GM18868 (cell line): ENCODE results near the gene CIZ1.
A peak's percentile ranks its signal among the peaks of the same experiment; 100 is the strongest.

ENCODE experiments used
- ATAC-seq: cut with Tn5 transposase; IDR thresholded peaks from one replicate; pipeline ENCODE4 v1.9.1; 2021; ENCODE audit warnings: mild to moderate bottlenecking, moderate library complexity; ENCODE audit not compliant: unreplicated experiment

CIZ1 gene

GRCh38 chr9:128127990-128128835, 63.2 kb downstream of the CIZ1 start:
- ATAC-seq: peak; percentile 60

- ATAC-seq: peak; percentile 57
Observed at GRCh38 chr9:128127568-128127989, 63.8 kb downstream of the CIZ1 start, which contains the start of gene PTGES2. Gene PTGES2 (minus strand): TSS chr9:128127729. CDS start chr9:128127717, 12 bp downstream.

DNA sequence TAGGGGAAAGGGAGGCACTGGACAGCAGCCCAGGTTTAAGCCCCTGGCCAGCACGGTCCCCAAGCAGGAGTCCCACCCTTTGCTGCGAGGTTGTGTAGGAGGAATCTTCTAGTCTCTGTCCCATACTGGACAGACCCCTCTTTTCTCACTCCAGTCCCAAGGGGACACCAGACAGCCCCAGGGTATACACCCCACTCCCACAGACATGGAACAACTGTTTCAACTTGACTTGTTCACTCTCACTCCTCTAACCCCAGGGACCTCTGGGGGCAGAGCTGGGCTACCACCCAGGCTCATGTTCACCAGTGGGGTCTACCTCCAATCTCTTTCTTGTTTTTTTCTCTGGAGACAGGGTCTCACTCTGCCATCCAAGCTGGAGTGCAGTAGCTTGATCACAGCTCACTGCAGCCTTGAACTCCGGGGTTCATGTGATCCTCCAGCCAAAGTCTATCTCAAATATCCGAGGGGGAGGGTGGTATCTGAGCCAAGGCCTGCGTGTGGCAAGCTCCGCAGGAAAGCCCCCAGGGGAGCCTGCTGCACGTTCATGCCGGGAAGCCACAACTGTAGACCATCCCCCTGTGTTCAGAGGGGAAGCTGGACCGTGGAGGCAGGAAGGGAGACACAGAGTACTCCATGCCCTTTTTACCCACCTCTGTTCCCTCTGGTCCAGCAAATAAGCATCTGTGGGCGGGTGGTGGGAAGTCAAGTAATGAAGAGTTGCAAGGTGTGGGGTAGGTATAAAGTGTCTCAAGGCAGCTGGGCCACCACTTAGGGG, 65.6 kb downstream of the CIZ1 start:
- ATAC-seq: no peak

DNA sequence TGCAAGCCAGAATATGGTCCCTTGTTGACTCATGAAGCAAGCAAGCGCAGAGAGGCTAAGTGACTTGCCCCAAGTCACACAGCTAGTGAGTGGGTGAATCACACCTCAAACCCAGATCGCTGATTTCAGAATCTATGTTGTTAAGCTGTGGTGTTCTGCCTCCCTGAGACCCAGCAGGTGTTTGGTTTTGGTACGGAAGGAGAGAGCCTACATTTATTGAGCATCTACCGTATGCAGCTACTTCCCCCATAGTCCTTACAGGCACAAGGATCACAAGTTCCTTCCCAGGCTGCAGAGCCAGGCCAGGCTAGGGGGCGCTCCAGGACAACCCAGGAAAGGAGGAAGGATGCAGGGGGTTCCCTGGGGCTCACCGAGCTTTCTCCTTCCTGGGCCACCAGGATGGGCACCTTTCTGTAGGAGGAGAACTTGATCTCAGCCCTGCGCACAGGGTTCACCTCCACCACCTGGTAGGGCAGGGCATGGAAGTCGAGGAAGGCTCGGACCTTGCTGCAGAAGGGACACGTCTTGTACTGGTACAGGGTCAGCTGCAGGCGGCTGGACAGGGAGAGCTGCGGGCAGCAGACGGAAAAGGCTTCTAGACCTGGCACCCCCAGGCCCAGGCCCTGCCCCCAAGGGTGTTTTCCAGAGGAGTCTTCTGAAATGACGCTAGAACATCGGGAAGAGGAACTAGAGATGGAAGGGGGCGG, 66.3 kb downstream of the CIZ1 start:
- no peak for ATAC-seq

DNA sequence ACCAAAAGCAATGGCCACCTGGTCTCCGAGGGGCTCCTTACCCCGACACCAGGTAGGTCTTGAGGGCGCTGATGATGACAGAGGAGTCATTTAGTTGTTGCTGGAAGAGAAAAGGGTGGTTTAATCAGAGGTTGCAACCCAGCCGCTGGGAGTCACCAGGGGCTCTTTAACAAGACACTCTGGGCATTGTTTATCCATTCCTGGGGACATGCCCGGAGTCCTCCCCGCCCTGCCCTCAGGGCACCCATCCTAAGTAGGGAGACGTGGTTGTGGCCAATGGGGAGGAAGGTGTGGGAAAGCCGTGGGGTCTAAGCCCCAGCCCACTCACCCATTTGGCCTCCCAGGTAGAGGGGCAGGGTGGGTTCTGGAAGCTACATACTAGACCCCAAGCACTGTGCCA, 66.9 kb downstream of the CIZ1 start:
- no peak for ATAC-seq

DNA sequence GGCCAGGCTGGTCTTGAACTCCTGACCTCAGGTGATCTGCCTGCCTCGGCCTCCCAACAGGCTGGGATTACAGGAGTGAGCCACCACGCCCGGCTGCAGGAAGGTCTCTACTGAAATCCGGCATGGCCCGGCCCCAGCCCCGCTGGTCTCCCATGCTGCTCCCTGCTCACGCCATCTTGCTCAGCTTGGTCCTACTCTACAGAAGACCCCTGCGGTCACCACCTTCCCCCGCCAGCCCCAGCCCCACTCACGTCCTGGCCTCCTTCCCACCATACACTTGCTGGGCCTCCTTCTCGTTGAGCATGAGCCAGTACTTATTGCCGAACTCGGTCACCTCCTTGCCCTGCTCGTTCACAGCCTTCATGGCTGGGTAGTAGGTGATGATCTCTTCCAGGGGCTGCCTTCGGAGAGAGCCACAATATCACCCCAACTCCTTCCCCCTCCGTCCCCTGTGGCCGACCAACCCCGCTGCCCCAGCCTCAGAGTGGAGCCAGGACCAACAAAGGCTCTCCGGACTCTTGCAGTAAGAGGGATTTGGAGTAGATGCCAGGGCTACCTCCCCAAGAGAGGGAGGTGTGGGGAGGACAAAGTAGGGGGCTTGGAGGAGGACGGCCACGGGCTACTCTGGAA, 67.8 kb downstream of the CIZ1 start:
- ATAC-seq: no peak

DNA sequence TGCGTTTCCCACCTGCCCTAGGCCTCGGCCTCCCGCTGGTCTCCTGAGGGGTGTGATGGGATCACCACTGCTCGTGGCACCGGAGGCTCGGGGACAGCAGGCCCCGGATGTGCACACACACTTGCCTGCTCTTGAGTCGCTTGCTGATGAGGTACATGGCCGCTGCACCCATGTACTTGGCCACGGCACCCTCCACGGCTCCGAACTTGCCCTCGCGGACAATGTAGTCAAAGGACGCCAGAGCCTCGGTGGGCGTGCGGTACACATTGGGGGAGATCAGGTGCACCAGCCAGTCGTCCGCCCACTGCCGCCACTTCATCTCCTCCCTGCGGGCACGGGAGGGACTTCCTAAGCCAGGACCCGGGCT, 68.6 kb downstream of the CIZ1 start:
- no peak for ATAC-seq

DNA sequence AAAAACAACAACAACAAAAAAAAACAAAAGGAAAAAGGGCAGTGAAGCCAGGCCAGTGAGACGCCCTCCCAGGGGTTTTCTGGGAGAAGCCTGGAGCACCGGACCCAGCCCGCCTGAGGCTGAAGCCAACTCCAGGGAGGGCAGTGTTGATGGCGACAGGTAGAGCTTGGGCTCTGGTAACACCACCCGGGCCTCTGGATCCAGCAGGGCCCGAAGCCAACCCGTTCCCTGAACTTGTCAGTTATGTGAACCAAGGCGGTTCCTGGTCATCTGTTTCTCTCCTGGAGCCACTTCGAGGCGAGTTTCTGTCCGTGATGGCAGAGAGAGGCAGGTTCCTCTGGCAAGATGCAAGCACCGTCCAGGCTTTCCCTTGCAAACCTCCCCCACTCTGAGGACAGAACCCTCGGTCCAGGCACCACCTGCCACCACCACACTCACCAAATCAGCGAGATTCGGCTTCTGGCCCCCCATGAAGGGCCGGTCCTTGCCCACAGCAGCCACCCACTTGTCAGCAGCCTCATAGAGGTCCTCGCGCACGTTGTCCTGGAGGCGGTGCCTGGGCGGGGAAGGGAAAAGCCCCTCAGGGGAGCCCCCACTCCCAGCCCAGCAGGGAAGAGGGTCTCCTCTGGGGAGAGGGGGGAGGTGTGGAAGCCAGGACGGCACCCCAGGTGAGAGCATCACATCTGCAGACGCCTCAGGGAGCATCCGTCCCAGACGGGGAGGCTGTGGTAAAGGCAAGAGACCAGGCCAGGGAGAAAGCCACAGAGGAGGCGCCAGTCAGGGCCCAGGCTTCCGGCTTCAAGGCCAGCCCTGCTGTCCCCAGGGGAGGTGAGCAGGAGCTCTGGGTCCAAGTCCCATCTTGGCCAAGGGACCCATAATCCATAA, 69.2 kb downstream of the CIZ1 start:
- no peak for ATAC-seq

DNA sequence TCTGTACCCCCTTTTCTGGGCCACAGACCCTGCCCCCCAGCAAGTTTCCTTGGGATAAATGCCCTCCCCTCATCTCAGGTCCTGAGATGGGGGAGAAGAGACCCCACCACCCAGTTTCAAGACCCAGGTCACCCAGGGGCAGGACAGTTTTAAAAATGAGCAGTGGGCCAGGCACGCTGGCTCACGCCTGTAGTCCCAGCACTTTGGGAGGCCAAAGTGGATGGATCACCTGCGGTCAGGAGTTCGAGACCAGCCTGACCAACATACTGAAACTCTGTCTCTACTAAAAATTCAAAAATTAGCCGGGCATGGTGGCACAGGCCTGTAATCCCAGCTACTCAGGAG, 69.9 kb downstream of the CIZ1 start:
- no peak for ATAC-seq

- no peak for ATAC-seq
Observed at GRCh38 chr9:128120741-128121465, 70.5 kb downstream of the CIZ1 start.

DNA sequence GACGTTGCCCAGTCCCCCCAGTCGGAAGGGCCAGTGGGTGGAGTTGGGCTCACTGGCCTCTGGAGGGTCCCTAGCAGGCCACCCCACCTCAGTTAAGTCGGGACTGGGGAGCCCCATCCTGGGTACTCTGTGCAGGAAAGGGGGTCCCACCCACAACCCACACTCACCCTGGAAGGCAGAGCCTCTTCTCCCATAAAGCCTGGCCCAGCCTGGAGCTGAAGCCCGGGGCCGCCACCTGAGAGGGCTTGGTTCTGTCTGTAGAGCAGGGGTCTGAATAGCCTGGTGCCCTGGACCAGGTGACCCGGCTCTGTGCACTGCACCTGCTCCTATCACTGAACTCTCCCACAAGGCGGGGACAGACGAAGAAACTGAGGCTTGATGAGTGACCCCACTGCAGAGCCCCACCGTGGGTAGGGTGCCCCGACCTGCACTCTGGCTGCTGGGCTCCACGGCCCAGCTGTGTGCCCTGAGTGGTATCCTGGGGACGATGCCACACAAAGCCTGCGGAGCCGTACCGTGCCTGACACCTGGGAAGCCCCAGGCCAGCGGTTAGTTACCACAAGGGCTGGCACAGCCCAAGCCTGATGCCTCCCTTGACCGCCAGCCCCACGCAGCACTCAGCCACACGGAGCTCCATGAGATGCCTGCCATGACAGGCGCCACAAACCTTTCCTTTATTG, 71.2 kb downstream of the CIZ1 start:
- no peak for ATAC-seq

DNA sequence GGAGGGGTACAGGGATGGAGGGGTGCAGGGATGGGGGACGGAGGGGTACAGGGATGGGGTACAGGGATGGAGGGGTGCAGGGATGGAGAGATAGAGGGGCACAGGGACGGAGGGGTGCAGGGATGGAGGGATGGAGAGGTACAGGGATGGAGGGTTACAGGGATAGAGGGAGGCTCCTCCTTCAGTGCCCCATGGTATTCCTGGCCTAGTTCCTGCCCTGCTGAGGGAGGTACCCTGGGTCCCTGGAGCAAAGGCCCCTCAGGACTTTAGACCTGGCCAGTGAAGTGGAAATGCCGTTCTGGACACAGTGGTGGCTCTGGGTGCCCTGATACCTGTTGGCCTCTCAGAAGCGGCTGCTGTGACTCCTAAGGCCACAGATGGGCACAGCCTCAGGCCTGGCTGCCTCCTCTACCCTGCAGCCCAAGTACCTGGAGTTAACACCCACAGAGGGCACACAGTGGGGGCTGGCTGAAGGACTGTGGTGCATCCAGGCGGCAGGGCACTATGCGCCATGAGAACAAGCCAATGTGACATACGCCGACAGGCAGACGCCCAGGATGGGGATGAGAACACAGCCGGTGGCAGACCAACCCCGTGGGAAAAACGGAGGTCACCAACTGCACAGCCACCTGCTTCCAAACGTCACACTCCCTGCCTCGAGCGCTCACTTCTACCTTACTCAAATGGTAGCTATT, 72.3 kb downstream of the CIZ1 start:
- ATAC-seq: no peak

- no peak for ATAC-seq
Observed at GRCh38 chr9:128118472-128118857, 72.9 kb downstream of the CIZ1 start.

DNA sequence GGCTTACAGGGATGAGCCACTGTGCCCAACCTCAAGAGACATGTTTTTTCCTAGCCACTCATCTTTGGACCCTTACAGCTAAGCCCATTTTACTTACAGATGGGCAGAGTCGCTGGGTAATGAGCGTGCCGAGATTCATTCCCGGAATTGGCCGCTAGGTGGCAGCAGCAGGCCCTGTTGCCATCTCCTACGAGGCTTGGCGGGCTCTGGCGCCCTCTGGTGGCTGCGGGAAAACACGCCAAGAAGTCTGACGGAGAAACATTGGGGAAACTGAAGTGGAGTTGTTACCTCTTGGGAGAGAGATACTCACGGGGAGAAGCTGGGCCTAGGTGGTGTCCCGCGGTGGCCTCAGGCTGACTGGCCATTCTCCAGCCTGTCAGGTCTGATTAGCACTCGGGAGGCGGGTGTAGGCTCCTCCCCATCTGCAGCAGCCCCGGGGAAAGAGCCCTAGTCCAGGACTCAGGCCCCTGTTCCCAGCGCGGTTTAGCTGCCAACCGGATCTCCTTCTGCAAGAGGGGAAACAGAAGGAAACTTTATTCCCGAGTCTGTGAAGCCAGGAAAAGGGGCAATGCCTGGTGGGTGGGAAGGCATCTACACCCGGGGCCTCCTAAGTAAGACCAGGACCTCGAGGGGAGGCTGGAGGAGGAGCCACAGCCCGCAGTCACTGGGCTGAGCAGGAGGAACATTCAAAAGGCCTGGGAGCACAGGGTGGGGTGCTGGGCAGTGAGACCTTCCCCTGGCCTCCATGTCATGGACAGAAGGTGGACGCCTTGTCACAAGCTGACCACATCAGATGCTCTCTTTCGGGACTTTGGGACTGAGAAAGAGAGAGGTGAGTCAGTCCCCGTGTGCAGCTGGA, 73.5 kb downstream of the CIZ1 start:
- no peak for ATAC-seq

DNA sequence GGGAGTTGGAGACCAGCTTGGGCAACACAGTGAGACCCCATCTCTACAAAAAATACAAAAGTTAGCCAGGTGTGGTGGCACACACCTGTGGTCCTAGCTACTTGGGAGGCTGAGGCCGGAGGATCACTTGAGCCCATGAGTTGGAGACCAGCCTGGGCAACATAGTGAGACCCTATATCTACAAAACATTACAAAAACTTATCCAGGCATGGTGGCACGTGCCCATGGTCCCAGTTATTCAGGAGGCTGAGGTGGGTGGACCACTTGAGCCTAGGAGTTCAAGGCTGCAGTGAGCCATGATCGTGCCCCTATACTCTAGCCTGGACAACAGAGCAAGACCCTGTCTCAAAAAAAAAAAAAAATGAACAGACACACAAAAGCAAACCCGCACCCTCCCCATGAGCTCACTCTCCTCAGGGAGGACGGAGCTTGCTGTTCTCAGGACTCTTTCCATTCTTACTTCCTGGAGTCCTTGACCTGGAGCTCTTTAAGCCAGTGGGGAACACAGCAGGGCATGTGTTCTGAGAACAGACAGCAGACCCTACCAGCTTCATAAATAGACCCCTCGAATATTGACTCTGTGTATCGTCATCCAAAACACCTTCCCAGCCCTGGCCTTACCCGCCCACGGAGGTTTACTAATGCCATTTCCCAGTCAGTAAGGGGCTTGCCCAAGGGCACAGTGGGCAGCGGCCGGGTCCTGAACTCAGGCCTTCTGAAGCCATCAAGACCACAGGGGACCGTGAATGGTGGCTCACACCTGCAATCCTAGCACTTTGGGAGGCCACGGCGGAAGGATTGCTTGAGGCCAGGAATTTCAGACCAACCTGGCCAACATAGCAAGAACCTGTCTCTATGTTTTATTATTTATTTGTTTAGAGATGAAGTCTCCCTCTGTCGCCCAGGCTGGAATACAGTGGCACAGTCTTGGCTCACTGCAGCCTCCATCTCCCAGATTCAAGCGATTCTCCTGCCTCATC, 75.0 kb downstream of the CIZ1 start:
- ATAC-seq: no peak
